Measurements from ENCODE around the gene FOXN3. TPM values are rescaled to one million over a fixed set of nuclear protein-coding genes. Genes with fewer than 3 reads are reported as not detected.

The FOXN3 gene
- polyA plus RNA-seq, 4 donors = 22.0 to 47.3 (median 43.3) TPM

DNA sequence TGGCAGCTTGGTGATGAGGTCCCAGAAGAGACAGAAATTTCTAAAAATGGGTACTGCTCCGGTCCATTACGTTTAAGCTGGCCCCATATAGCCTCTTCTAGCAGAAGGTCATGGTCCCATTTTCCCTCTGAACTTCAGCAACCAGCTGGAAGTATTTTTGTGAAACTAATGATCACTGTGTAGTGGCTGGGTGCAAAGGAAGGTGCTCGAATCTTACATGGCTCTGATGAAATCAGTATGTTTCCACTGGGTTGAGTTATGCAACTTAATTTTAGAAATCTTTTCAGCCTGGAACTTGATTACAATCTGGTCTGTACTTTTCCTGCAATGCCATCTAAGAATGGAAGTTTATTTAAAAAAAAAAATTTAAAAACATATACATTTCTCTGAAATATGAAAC, 228.5 kb downstream of the FOXN3 start:
- Histone ChIP-seq H3K9me3 (ENCODE audit: control insufficient read depth in 2 of 2, insufficient read depth in 1 of 2, low read depth in 1 of 2, low read length in 1 of 2) (peaks cover 0 to 8% of the 10 kb centered on the region in 2 donors), H3K27ac (ENCODE audit: low read depth in 1 of 3, low read length in 2 of 3) (peak overlapping the region in 1 of 3 donors; percentile 34), H3K4me3 (ENCODE audit: low read depth in 1 of 3, low read length in 3 of 3) (no peak overlapping the region), H3K36me3 (ENCODE audit: control insufficient read depth in 3 of 3, insufficient read depth in 2 of 3, low read depth in 1 of 3, low read length in 3 of 3) (peaks cover 4 to 49% (median 7%) of the 10 kb centered on the region in 3 donors), H3K27me3 (ENCODE audit: control insufficient read depth in 3 of 3, insufficient read depth in 3 of 3, low read length in 3 of 3) (no peaks in the 10 kb centered on the region), H3K4me1 (ENCODE audit: control insufficient read depth in 3 of 3, insufficient read depth in 2 of 3, low read depth in 1 of 3, low read length in 2 of 3) (peaks cover 3 to 20% (median 17%) of the 10 kb centered on the region in 3 donors)
- no peak for FAIRE-seq
- no peak for DNase-seq
- 91 to 99% (median 97%) methylated on average over 3 of the region's 3 CpGs for WGBS, 3 donors

DNA sequence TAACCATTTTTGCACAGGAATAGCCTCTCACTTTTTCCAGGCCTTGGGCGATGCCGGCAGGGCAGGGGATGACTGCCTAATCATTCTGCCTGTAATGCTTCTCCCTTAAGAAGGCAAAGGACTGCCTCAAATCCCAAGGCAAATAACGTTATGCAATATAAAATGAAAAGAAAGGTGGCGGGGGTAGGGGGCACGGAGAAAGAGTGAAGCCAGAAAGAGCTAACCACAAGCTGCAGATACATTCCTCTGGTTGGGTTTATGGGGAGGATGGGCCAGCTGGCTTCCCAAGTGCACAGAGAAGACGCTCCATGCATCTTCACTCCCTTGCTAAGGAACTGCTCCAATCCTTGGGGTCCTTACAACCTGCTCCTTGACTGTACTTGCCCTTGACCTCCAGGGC, 229.5 kb downstream of the FOXN3 start:
- Histone ChIP-seq H3K27me3 (ENCODE audit: control insufficient read depth in 3 of 3, insufficient read depth in 3 of 3, low read length in 3 of 3) (no peaks in the 10 kb centered on the region), H3K4me3 (ENCODE audit: low read depth in 1 of 3, low read length in 3 of 3) (no peak overlapping the region), H3K4me1 (ENCODE audit: control insufficient read depth in 3 of 3, insufficient read depth in 2 of 3, low read depth in 1 of 3, low read length in 2 of 3) (peaks cover 3 to 20% (median 17%) of the 10 kb centered on the region in 3 donors), H3K9me3 (ENCODE audit: control insufficient read depth in 2 of 2, insufficient read depth in 1 of 2, low read depth in 1 of 2, low read length in 1 of 2) (no peaks in the 10 kb centered on the region), H3K27ac (ENCODE audit: low read depth in 1 of 3, low read length in 2 of 3) (peak overlapping the region in 2 of 3 donors; percentile 54 to 66), H3K36me3 (ENCODE audit: control insufficient read depth in 3 of 3, insufficient read depth in 2 of 3, low read depth in 1 of 3, low read length in 3 of 3) (peaks cover 4 to 45% (median 7%) of the 10 kb centered on the region in 3 donors)
- DNase-seq (no peak), FAIRE-seq (no peak)
- 83 to 84% (median 83%) methylated on average over 6 of the region's 6 CpGs for WGBS, 3 donors

DNA sequence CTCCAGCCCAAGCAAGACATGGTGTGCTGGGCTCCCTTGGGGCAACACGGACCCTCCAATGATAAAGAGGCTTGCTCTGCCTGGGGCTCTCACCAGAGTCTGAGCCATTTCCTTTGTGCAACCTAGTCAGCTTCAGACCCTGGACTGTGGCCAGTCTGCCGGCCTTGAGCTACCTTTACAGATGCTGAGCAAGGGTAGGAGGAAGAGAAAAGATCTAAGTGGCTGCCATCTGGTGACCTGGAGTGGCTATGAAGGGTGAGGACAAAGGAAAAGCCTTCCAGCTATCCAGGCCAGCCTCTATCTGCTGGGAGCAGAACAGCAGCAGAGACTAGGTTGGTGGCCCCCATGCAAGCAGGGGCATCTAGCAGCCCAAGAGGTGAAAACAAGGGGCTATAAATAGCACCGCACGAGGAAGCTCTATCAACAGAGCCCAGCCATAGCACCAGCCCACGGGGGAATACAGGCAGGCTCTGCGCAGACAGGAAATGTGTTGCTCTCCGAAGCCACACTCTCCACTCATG, 230.1 kb downstream of the FOXN3 start:
- Histone ChIP-seq H3K27me3 (ENCODE audit: control insufficient read depth in 3 of 3, insufficient read depth in 3 of 3, low read length in 3 of 3) (no peaks in the 10 kb centered on the region), H3K9me3 (ENCODE audit: control insufficient read depth in 2 of 2, insufficient read depth in 1 of 2, low read depth in 1 of 2, low read length in 1 of 2) (no peaks in the 10 kb centered on the region), H3K4me3 (ENCODE audit: low read depth in 1 of 3, low read length in 3 of 3) (no peak overlapping the region), H3K36me3 (ENCODE audit: control insufficient read depth in 3 of 3, insufficient read depth in 2 of 3, low read depth in 1 of 3, low read length in 3 of 3) (peaks cover 4 to 45% (median 10%) of the 10 kb centered on the region in 3 donors), H3K4me1 (ENCODE audit: control insufficient read depth in 3 of 3, insufficient read depth in 2 of 3, low read depth in 1 of 3, low read length in 2 of 3) (peaks cover 3 to 20% (median 17%) of the 10 kb centered on the region in 3 donors), H3K27ac (ENCODE audit: low read depth in 1 of 3, low read length in 2 of 3) (peak overlapping the region; percentile 13 to 66 (median 54))
- FAIRE-seq (no peak), DNase-seq (peak in 1 of 2 donors; percentile 83)
- 54 to 62% (median 61%) methylated on average over 7 of the region's 7 CpGs for WGBS, 3 donors

DNA sequence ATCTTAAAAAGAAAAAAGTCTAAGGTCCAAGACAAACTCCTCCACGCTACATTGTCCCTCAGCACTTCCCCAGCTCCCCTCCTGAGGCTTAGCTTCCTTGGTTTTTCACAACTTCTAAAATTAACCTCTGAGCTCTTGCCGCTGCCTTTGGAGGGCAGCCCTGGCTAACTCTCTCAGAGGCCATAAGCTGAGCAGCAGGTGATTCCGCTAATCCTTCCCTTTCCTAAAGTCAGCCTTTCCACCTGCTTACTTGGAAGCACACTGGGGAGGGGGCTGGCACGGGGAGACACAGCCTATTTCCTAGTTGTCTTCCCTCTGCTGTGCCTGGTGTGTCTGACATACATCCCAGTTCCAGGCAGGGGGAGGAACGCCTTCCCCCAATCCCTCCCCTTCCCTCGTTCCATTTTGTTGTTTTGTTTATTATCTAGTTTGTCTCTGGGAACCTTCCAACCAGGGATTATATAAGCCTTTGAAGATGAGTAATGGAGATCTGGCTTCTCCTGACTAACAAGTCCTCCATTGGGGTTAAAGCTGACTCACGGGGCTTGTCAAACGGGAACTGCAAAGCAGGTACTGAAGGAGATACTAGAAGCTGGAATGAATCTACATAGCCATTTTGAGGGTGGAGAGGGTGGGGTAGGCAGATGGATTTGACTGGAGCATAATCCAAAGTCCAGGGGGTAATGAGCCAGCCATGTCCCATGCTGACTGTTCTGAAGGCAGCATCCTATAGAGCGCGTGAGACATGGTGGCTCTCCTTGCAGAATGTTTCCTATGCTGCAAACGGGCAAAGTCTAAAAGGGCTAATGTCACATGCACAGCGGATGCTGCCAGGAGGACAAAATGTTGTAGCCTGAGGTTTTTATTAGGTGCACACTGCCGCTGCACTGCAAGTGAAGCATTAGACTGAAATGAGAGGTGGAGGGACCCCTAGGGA, 230.8 kb downstream of the FOXN3 start:
- FAIRE-seq = no peak

DNA sequence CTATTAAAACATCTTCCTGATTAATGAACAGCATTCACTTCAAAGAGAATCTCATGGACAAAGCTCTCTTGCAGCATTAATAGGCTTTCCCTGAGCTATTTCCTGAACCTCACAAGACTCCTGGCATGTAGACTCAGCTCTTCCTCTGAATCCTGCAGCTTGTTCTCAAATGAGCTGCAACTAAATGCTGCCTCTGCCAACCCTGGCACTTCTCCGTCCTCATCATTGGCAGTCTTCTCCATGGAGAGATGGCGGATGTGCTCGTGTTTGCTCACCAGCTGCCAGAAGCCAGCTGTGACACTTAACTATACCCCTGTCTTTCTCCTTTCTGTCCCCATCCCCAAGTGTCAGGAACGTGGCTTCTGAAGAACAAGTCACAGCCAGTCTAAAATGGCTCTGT, 232.1 kb downstream of the FOXN3 start:
- H3K9me3 ChIP-seq (ENCODE audit: control insufficient read depth in 2 of 2, insufficient read depth in 1 of 2, low read depth in 1 of 2, low read length in 1 of 2) = no peaks in the 10 kb centered on the region
- FAIRE-seq (no peak), DNase-seq (no peak)
- 78 to 96% (median 95%) methylated on average over 4 of the region's 4 CpGs for WGBS, 3 donors
- peaks cover 4 to 49% (median 13%) of the 10 kb centered on the region in 3 donors for H3K36me3 ChIP-seq (ENCODE audit: control insufficient read depth in 3 of 3, insufficient read depth in 2 of 3, low read depth in 1 of 3, low read length in 3 of 3)
- no peaks in the 10 kb centered on the region for H3K27me3 ChIP-seq (ENCODE audit: control insufficient read depth in 3 of 3, insufficient read depth in 3 of 3, low read length in 3 of 3)
- no peak overlapping the region for H3K4me3 ChIP-seq (ENCODE audit: low read depth in 1 of 3, low read length in 3 of 3)
- H3K4me1 ChIP-seq (ENCODE audit: control insufficient read depth in 3 of 3, insufficient read depth in 2 of 3, low read depth in 1 of 3, low read length in 2 of 3) = peaks cover 3 to 20% (median 17%) of the 10 kb centered on the region in 3 donors
- no peak overlapping the region for H3K27ac ChIP-seq (ENCODE audit: low read depth in 1 of 3, low read length in 2 of 3)

More for the DNA sequence above, 230.8 kb downstream of the FOXN3 start:
- Histone ChIP-seq H3K4me1 (ENCODE audit: control insufficient read depth in 3 of 3, insufficient read depth in 2 of 3, low read depth in 1 of 3, low read length in 2 of 3) (peaks cover 3 to 20% (median 17%) of the 10 kb centered on the region in 3 donors), H3K36me3 (ENCODE audit: control insufficient read depth in 3 of 3, insufficient read depth in 2 of 3, low read depth in 1 of 3, low read length in 3 of 3) (peaks cover 4 to 45% (median 10%) of the 10 kb centered on the region in 3 donors), H3K27me3 (ENCODE audit: control insufficient read depth in 3 of 3, insufficient read depth in 3 of 3, low read length in 3 of 3) (no peaks in the 10 kb centered on the region), H3K27ac (ENCODE audit: low read depth in 1 of 3, low read length in 2 of 3) (peak overlapping the region; percentile 22 to 66 (median 62)), H3K9me3 (ENCODE audit: control insufficient read depth in 2 of 2, insufficient read depth in 1 of 2, low read depth in 1 of 2, low read length in 1 of 2) (no peaks in the 10 kb centered on the region), H3K4me3 (ENCODE audit: low read depth in 1 of 3, low read length in 3 of 3) (no peak overlapping the region)
- 33 to 70% (median 46%) methylated on average over 13 of the region's 13 CpGs for WGBS, 3 donors
- peak; percentile 81 to 95 for DNase-seq

DNA sequence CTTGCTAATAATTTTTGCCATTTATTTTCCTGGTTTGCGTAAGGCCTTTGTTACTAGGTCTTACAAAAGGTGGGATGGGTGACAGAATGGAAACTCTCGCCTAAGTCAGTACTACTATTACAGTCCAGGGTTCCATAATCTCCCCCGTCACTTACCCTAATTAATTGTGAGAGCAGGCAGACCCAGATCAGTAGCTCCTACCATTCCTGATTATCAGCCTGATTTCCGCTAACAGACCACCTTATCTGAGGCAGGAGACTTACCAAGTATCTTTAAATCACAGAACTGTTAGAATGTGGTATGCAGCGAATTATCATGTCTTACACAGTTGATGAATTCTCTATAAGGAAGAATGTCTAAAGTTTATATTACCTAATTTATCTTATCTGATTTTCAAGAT, 234.7 kb downstream of the FOXN3 start:
- Histone ChIP-seq H3K27me3 (ENCODE audit: control insufficient read depth in 3 of 3, insufficient read depth in 3 of 3, low read length in 3 of 3) (no peaks in the 10 kb centered on the region), H3K4me3 (ENCODE audit: low read depth in 1 of 3, low read length in 3 of 3) (no peak overlapping the region), H3K9me3 (ENCODE audit: control insufficient read depth in 2 of 2, insufficient read depth in 1 of 2, low read depth in 1 of 2, low read length in 1 of 2) (no peaks in the 10 kb centered on the region), H3K36me3 (ENCODE audit: control insufficient read depth in 3 of 3, insufficient read depth in 2 of 3, low read depth in 1 of 3, low read length in 3 of 3) (peaks cover 0 to 33% (median 10%) of the 10 kb centered on the region in 3 donors), H3K27ac (ENCODE audit: low read depth in 1 of 3, low read length in 2 of 3) (no peak overlapping the region), H3K4me1 (ENCODE audit: control insufficient read depth in 3 of 3, insufficient read depth in 2 of 3, low read depth in 1 of 3, low read length in 2 of 3) (peaks cover 3 to 35% (median 10%) of the 10 kb centered on the region in 3 donors)
- FAIRE-seq (no peak), DNase-seq (no peak)
- WGBS, 3 donors = 95 to 97% (median 97%) methylated on average over 5 of the region's 5 CpGs

DNA sequence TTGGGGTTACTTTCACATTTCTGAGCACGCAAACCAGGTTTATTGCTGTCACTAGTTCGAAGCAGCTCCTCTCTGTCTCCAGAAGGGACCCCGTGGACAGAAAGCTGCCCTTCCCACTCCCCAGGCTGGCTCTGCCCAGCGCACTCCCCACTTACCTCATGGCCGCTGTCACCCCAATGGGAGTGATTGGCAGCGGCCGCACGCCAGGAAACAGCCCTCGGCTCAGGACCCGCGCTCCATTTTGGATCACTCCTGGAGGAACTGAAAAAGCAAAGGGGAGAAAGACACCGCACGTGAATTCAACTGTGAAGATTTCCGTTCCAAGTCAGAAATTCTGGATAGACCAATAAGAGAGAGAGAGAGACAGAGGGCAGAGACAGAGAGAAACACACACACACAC, 236.5 kb downstream of the FOXN3 start:
- peaks cover 1 to 21% (median 10%) of the 10 kb centered on the region in 3 donors for H3K36me3 ChIP-seq (ENCODE audit: control insufficient read depth in 3 of 3, insufficient read depth in 2 of 3, low read depth in 1 of 3, low read length in 3 of 3)
- H3K4me1 ChIP-seq (ENCODE audit: control insufficient read depth in 3 of 3, insufficient read depth in 2 of 3, low read depth in 1 of 3, low read length in 2 of 3) = peaks cover 0 to 30% (median 4%) of the 10 kb centered on the region in 3 donors
- no peaks in the 10 kb centered on the region for H3K9me3 ChIP-seq (ENCODE audit: control insufficient read depth in 2 of 2, insufficient read depth in 1 of 2, low read depth in 1 of 2, low read length in 1 of 2)
- no peak overlapping the region for H3K4me3 ChIP-seq (ENCODE audit: low read depth in 1 of 3, low read length in 3 of 3)
- DNase-seq (no peak), FAIRE-seq (no peak)
- no peaks in the 10 kb centered on the region for H3K27me3 ChIP-seq (ENCODE audit: control insufficient read depth in 3 of 3, insufficient read depth in 3 of 3, low read length in 3 of 3)
- no peak overlapping the region for H3K27ac ChIP-seq (ENCODE audit: low read depth in 1 of 3, low read length in 2 of 3)
- 92 to 98% (median 96%) methylated on average over 14 of the region's 14 CpGs for WGBS, 3 donors

DNA sequence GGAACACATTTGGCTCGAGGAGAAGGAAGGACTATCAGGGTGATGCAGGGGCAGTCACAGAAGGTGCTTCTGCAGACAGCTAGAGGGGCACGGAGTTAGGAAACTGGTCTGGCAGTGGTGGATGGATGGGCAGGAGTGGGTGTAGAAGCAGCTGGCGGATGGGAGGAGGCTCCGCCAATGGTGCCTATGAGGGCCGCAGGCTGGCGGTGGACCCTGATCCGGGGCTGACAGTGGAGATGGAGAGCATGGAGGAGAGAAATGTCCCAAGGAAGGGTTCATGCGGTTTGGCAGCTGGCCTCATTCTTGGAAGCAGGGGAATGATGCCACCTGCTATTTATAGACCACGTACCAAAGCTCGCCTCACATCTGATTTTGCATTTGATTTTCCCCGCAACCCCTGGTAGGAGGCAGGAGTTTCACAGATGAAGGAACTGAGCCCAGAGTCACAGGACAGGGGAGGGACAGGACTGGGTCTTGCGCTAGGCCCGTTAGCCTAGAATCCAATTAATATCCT, 237.1 kb downstream of the FOXN3 start:
- no peak overlapping the region for H3K4me3 ChIP-seq (ENCODE audit: low read depth in 1 of 3, low read length in 3 of 3)
- DNase-seq (no peak), FAIRE-seq (no peak)
- peaks cover 2 to 20% (median 10%) of the 10 kb centered on the region in 3 donors for H3K36me3 ChIP-seq (ENCODE audit: control insufficient read depth in 3 of 3, insufficient read depth in 2 of 3, low read depth in 1 of 3, low read length in 3 of 3)
- H3K4me1 ChIP-seq (ENCODE audit: control insufficient read depth in 3 of 3, insufficient read depth in 2 of 3, low read depth in 1 of 3, low read length in 2 of 3) = peaks cover 0 to 30% (median 3%) of the 10 kb centered on the region in 3 donors
- H3K27me3 ChIP-seq (ENCODE audit: control insufficient read depth in 3 of 3, insufficient read depth in 3 of 3, low read length in 3 of 3) = no peaks in the 10 kb centered on the region
- no peak overlapping the region for H3K27ac ChIP-seq (ENCODE audit: low read depth in 1 of 3, low read length in 2 of 3)
- H3K9me3 ChIP-seq (ENCODE audit: control insufficient read depth in 2 of 2, insufficient read depth in 1 of 2, low read depth in 1 of 2, low read length in 1 of 2) = no peaks in the 10 kb centered on the region
- 91 to 96% (median 93%) methylated on average over 13 of the region's 13 CpGs for WGBS, 3 donors

Data from small intestine (tissue), 7 donors.